CD4-positive, alpha-beta T cell treated with Interleukin-2 at 100 ng/mL for 4 hours (primary cell): ENCODE data around the gene SLC25A25.
"Not testable (repeated sequence)": the region's sequence is repeated elsewhere in the genome, so short reads cannot be mapped to it uniquely, and the experiment has no call there.

Source experiments
- DNase-seq: peaks from one replicate; pipeline ENCODE4 v3.0.0-alpha.2; 2020; ENCODE audit warnings: low spot score

SLC25A25 gene

GRCh38 chr9:128067645-128068385, at the start of gene SLC25A25:
TSS of gene SLC25A25 (plus strand) at chr9:128068232. CDS start at chr9:128068320, 88 bp downstream.
- peak; percentile 100 for DNase-seq

GRCh38 chr9:128020692-128021091, 47.3 kb upstream of the SLC25A25 start:
- no peak for DNase-seq

GRCh38 chr9:128021098-128021497, 46.9 kb upstream of the SLC25A25 start:
- no peak for DNase-seq

- no peak for DNase-seq
Observed at GRCh38 chr9:128022886-128023285, 45.1 kb upstream of the SLC25A25 start.

- not testable (repeated sequence) for DNase-seq
Observed at GRCh38 chr9:128023671-128024070, 44.4 kb upstream of the SLC25A25 start.

GRCh38 chr9:128024761-128025308, 43.2 kb upstream of the SLC25A25 start:
- no peak for DNase-seq

GRCh38 chr9:128025736-128026135, 42.3 kb upstream of the SLC25A25 start:
- peak; percentile 51 for DNase-seq

- DNase-seq, result peak; percentile 93
Observed at GRCh38 chr9:128026255-128026772, 41.7 kb upstream of the SLC25A25 start.

- peak; percentile 79 for DNase-seq
Observed at GRCh38 chr9:128026773-128027541, 41.1 kb upstream of the SLC25A25 start.

- DNase-seq, result no peak
Observed at GRCh38 chr9:128027705-128028104, 40.3 kb upstream of the SLC25A25 start.

- peak; percentile 45 for DNase-seq
Observed at GRCh38 chr9:128033609-128034008, 34.4 kb upstream of the SLC25A25 start.

- DNase-seq, result peak; percentile 84
Observed at GRCh38 chr9:128034821-128035652, 33.0 kb upstream of the SLC25A25 start.

- DNase-seq, result not testable (repeated sequence)
Observed at GRCh38 chr9:128036522-128036921, 31.5 kb upstream of the SLC25A25 start.

- not testable (repeated sequence) for DNase-seq
Observed at GRCh38 chr9:128040783-128041182, 27.2 kb upstream of the SLC25A25 start.

GRCh38 chr9:128042043-128042442, 26.0 kb upstream of the SLC25A25 start:
- no peak for DNase-seq

- DNase-seq, result no peak
Observed at GRCh38 chr9:128043467-128043868, 24.6 kb upstream of the SLC25A25 start.

- DNase-seq, result not testable (repeated sequence)
Observed at GRCh38 chr9:128045409-128045808, 22.6 kb upstream of the SLC25A25 start.

- DNase-seq, result no peak
Observed at GRCh38 chr9:128045831-128046230, 22.2 kb upstream of the SLC25A25 start.

- no peak for DNase-seq
Observed at GRCh38 chr9:128047231-128047630, 20.8 kb upstream of the SLC25A25 start.

GRCh38 chr9:128048663-128049062, 19.4 kb upstream of the SLC25A25 start:
- DNase-seq, result no peak

- DNase-seq, result no peak
Observed at GRCh38 chr9:128049843-128050242, 18.2 kb upstream of the SLC25A25 start.
